HCT116 (cell line): ENCODE measurements around the gene TRPM1.

Experiments
- CBX3 ChIP-seq: IDR thresholded peaks from 2 replicates; pipeline ENCODE4 v1.6.1; 2012; ENCODE audit warnings: low read depth
- EZH2 ChIP-seq: fragments of 200-600 bp; sonication (generic); IDR thresholded peaks from 2 replicates; pipeline ENCODE4 v1.6.1; 2017; ENCODE audit warnings: antibody characterized with exemption, mixed run types
- POLR2A ChIP-seq: IDR thresholded peaks from 2 replicates; pipeline ENCODE4 v1.7.0; 2011; ENCODE audit warnings: borderline replicate concordance; ENCODE audit not compliant: insufficient read depth, insufficient read length; ENCODE audit errors: extremely low read depth
- POLR2AphosphoS5 ChIP-seq: IDR thresholded peaks from 2 replicates; pipeline ENCODE4 v1.6.1; 2011; ENCODE audit warnings: mild to moderate bottlenecking, low read depth, low read length, moderate library complexity
- YY1 ChIP-seq: IDR thresholded peaks from 2 replicates; pipeline ENCODE4 v1.6.1; 2011; ENCODE audit warnings: low read length, low read depth, moderate library complexity, mild to moderate bottlenecking; ENCODE audit not compliant: insufficient replicate concordance; ENCODE audit errors: extremely low read depth
- ZNF274 ChIP-seq: fragments of 200-500 bp; sonication (Bioruptor generic); IDR thresholded peaks from 2 replicates; pipeline ENCODE4 v1.6.1; 2014; ENCODE audit warnings: mild to moderate bottlenecking, low read depth, low read length, inconsistent platforms
- TF ChIP-seq, protein P1 (sequence below), 3 experiments: fragments of 200-600 bp in 1 of 3; sonication (generic) in 1 of 3; IDR thresholded peaks in 2 of 3; conservative IDR thresholded peaks in 1 of 3; 2 replicates each; pipeline ENCODE4 v1.5.1; 2012 to 2017; ENCODE audit warnings: low read depth in 2 of 3, low read length in 2 of 3, antibody characterized with exemption in 1 of 3, borderline replicate concordance in 1 of 3, control low read depth in 1 of 3, mild to moderate bottlenecking in 1 of 3, mixed read lengths in 1 of 3, mixed run types in 1 of 3, moderate library complexity in 1 of 3; ENCODE audit not compliant: insufficient read depth in 1 of 3

DNA sequence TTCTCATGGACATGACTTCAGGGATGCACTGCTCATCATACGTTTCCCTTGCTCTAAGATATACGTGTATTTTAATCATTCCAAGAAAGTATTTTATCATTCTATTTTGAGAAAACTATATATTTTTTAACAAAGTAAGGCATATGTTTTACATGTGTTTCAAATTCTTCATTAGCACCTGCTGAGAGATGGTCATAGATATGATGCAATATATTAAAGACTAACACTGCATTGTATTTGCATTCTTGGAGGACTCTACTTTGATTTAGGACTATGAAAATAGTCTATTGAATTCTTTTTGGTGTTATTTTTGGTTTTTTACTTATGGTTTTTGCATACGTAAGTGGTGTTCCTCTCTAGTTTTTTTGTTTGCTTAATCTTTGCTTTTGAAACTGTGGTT is 55.9 kb downstream of the TRPM1 start:
- TF ChIP-seq ZNF274 (no peak), YY1 (no peak), CBX3 (no peak), EZH2 (no peak), POLR2A (no peak), POLR2AphosphoS5 (no peak)
- TF ChIP-seq, protein P1, sequence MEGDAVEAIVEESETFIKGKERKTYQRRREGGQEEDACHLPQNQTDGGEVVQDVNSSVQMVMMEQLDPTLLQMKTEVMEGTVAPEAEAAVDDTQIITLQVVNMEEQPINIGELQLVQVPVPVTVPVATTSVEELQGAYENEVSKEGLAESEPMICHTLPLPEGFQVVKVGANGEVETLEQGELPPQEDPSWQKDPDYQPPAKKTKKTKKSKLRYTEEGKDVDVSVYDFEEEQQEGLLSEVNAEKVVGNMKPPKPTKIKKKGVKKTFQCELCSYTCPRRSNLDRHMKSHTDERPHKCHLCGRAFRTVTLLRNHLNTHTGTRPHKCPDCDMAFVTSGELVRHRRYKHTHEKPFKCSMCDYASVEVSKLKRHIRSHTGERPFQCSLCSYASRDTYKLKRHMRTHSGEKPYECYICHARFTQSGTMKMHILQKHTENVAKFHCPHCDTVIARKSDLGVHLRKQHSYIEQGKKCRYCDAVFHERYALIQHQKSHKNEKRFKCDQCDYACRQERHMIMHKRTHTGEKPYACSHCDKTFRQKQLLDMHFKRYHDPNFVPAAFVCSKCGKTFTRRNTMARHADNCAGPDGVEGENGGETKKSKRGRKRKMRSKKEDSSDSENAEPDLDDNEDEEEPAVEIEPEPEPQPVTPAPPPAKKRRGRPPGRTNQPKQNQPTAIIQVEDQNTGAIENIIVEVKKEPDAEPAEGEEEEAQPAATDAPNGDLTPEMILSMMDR (IDR thresholded peaks at IDR 0.05 in 2 of 3, conservative IDR thresholded peaks at IDR 0.05 in 1 of 3; ENCODE audit: borderline replicate concordance in 1 of 3, insufficient read depth in 1 of 3, low read depth in 2 of 3, low read length in 2 of 3), result no peak
